ENCODE results near the gene RSAD2. TPM values are rescaled to one million over a fixed set of nuclear protein-coding genes. Genes with fewer than 3 reads are reported as not detected.

Gene RSAD2
- polyA plus RNA-seq, 1 donor (not counting 4 experiments of a cell fraction or from before 2014, with no cell fraction given): 1.7 TPM

DNA sequence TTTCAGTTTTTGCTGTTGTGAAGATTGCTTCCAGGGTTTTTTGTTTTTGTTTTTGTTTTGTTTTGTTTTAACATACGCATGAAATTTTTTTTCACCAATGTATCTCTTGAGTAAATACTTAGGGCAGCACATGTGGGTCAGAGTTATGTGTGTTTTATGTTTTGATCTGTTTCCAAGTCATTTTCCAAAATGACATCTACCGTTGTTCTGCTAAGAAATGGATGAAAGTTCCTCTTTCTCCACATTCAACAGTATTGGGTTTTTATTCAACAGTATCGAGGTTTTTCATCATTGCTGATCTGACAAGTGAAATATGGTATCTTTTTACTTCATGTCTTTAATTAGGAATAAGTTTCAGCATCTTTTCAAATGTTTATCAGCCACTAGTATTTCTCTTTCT is 56.3 kb downstream of the RSAD2 start:
- no peaks in the 10 kb centered on the region for H3K36me3 ChIP-seq (ENCODE audit: control insufficient read depth in 2 of 2, extremely low read depth in 1 of 2, insufficient read depth in 2 of 2, low read length in 2 of 2)
- no peak overlapping the region for H3K4me3 ChIP-seq (ENCODE audit: control insufficient read depth in 2 of 3, extremely low read depth in 1 of 3, insufficient read depth in 2 of 3, low read depth in 1 of 3, low read length in 3 of 3)
- H3K79me2 ChIP-seq (ENCODE audit: control insufficient read depth, insufficient read depth, low read length): no peaks in the 10 kb centered on the region
- no peak overlapping the region for H3K9ac ChIP-seq (ENCODE audit: control insufficient read depth, extremely low read depth, insufficient read depth, low read length)
- TF ChIP-seq CTCF (optimal IDR thresholded peaks at IDR 0.05 in 1 of 3, IDR thresholded peaks at IDR 0.05 in 1 of 3, conservative IDR thresholded peaks at IDR 0.05 in 1 of 3; ENCODE audit: extremely low read depth in 1 of 3, insufficient read depth in 2 of 3, low read length in 3 of 3) (no peak), EZH2 (IDR thresholded peaks at IDR 0.05; ENCODE audit: low read length) (no peak)
- no peaks in the 10 kb centered on the region for H3K27me3 ChIP-seq (ENCODE audit: control insufficient read depth, extremely low read depth, insufficient read depth, low read length)
- no peaks in the 10 kb centered on the region for H4K20me1 ChIP-seq (ENCODE audit: control insufficient read depth, extremely low read depth, insufficient read depth, low read length)
- H3K4me2 ChIP-seq (ENCODE audit: control insufficient read depth, extremely low read depth, insufficient read depth, low read depth, low read length): no peak overlapping the region
- H3K9me1 ChIP-seq (ENCODE audit: control insufficient read depth, extremely low read depth, insufficient read depth, low read length): no peaks in the 10 kb centered on the region
- H3K9me3 ChIP-seq (ENCODE audit: control insufficient read depth, low read depth, low read length): no peaks in the 10 kb centered on the region
- H3K27ac ChIP-seq (ENCODE audit: control insufficient read depth, insufficient read depth, low read length): no peak overlapping the region
- no peak for FAIRE-seq
- dilution Hi-C loops (cut with MboI; ENCODE audit: extremely low pct_ligation_motif_present, low sequenced_read_pairs): no loop called here
- no peak for DNase-seq (ENCODE audit: low read depth, low spot score)
- no peaks in the 10 kb centered on the region for H3K4me1 ChIP-seq (ENCODE audit: control insufficient read depth, extremely low read depth, insufficient read depth, low read length)
- no peak overlapping the region for H2AFZ ChIP-seq (ENCODE audit: control insufficient read depth, low read length)

DNA sequence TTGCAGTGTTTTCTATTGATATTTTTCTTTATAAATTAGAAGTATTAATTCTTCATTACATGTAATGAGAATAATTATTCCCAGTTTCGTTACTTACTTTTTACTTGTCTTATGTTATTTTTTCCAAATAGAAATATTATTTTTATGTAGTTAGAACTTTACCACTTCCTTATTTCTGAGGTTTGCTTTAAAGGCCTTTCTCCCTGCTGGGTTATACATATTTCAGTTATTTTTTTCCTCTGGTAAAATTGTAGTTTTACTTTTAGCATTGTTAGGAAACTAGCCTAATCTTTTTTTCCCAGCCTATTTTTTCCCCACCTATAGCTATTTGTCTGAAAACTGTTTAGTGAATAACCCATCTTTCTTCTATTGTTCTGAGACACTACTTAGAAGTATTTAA is 56.8 kb downstream of the RSAD2 start:
- Histone ChIP-seq H3K36me3 (ENCODE audit: control insufficient read depth in 2 of 2, extremely low read depth in 1 of 2, insufficient read depth in 2 of 2, low read length in 2 of 2) (no peaks in the 10 kb centered on the region), H3K27ac (ENCODE audit: control insufficient read depth, insufficient read depth, low read length) (no peak overlapping the region), H3K4me3 (ENCODE audit: control insufficient read depth in 2 of 3, extremely low read depth in 1 of 3, insufficient read depth in 2 of 3, low read depth in 1 of 3, low read length in 3 of 3) (no peak overlapping the region), H3K4me1 (ENCODE audit: control insufficient read depth, extremely low read depth, insufficient read depth, low read length) (no peaks in the 10 kb centered on the region), H3K79me2 (ENCODE audit: control insufficient read depth, insufficient read depth, low read length) (no peaks in the 10 kb centered on the region), H2AFZ (ENCODE audit: control insufficient read depth, low read length) (no peak overlapping the region), H3K9me1 (ENCODE audit: control insufficient read depth, extremely low read depth, insufficient read depth, low read length) (no peaks in the 10 kb centered on the region), H3K4me2 (ENCODE audit: control insufficient read depth, extremely low read depth, insufficient read depth, low read depth, low read length) (no peak overlapping the region), H3K9me3 (ENCODE audit: control insufficient read depth, low read depth, low read length) (no peaks in the 10 kb centered on the region), H3K9ac (ENCODE audit: control insufficient read depth, extremely low read depth, insufficient read depth, low read length) (no peak overlapping the region), H4K20me1 (ENCODE audit: control insufficient read depth, extremely low read depth, insufficient read depth, low read length) (no peaks in the 10 kb centered on the region), H3K27me3 (ENCODE audit: control insufficient read depth, extremely low read depth, insufficient read depth, low read length) (no peaks in the 10 kb centered on the region)
- TF ChIP-seq CTCF (optimal IDR thresholded peaks at IDR 0.05 in 1 of 3, IDR thresholded peaks at IDR 0.05 in 1 of 3, conservative IDR thresholded peaks at IDR 0.05 in 1 of 3; ENCODE audit: extremely low read depth in 1 of 3, insufficient read depth in 2 of 3, low read length in 3 of 3) (no peak), EZH2 (IDR thresholded peaks at IDR 0.05; ENCODE audit: low read length) (no peak)
- dilution Hi-C loops (cut with MboI; ENCODE audit: extremely low pct_ligation_motif_present, low sequenced_read_pairs): no loop called here
- DNase-seq (ENCODE audit: low read depth, low spot score) (no peak), FAIRE-seq (no peak)

All from keratinocyte (primary cell).